Endothelial cell of umbilical vein (primary cell): ENCODE results near the gene PCDH9. TPM values are rescaled to one million over a fixed set of nuclear protein-coding genes. Genes with fewer than 3 reads are reported as not detected.

Experiments used
- BruUV-seq: library from RNA; stranded (reverse); fragments of 400-500 nt; replicated peaks from 2 replicates; lab custom pipeline; 2021; lab: Mats Ljungman, UMichigan
- CTCF ChIA-PET: fragments of 300-600, 350-600 bp; sonication (Branson Sonifier 250); formaldehyde crosslinking; loops from one replicate; lab custom pipeline; 2021; ENCODE audit warnings: antibody characterized with exemption, inconsistent platforms; lab: Charles Lee
- POLR2A ChIA-PET: fragments of 300-600, 350-600 bp; sonication (Branson Sonifier 250); formaldehyde crosslinking; loops from one replicate; lab custom pipeline; 2021; ENCODE audit warnings: antibody characterized with exemption, inconsistent platforms; lab: Charles Lee
- DNase-seq: peaks from one replicate; pipeline ENCODE4 v3.0.0-alpha.2; 2011; ENCODE audit warnings: low read depth, low spot score
- FAIRE-seq: peaks from 2 replicates; lab custom pipeline; 2011; peaks lifted over from hg19 to GRCh38; lab: Jason Lieb, UNC
- H2AFZ ChIP-seq: 2 replicates; pipeline ENCODE4 v1.6.0; 2012; ENCODE audit warnings: low read depth, low read length, control low read depth, inconsistent platforms
- H3K27ac ChIP-seq: 2 replicates; pipeline ENCODE4 v1.5.1; 2011; ENCODE audit warnings: low read depth, mild to moderate bottlenecking, control low read depth, low read length, moderate library complexity; ENCODE audit not compliant: insufficient read depth
- H3K27me3 ChIP-seq, 2 experiments: 2 replicates each; pipeline versions ENCODE4 v1.6.0 to v1.6.1; 2011; ENCODE audit warnings: low read length in 2 of 2, mixed read lengths in 1 of 2; ENCODE audit not compliant: control insufficient read depth in 2 of 2, insufficient read depth in 2 of 2
- H3K36me3 ChIP-seq, 2 experiments: 2 replicates in 1 of 2; 3 replicates in 1 of 2; pipeline ENCODE4 v1.5.1; 2011; ENCODE audit warnings: low read length in 2 of 2, mild to moderate bottlenecking in 1 of 2, moderate library complexity in 1 of 2; ENCODE audit not compliant: control insufficient read depth in 2 of 2, insufficient read depth in 2 of 2; ENCODE audit errors: extremely low read depth in 1 of 2
- H3K4me1 ChIP-seq: 3 replicates; pipeline ENCODE4 v1.5.1; 2011; ENCODE audit warnings: mild to moderate bottlenecking, low read length; ENCODE audit not compliant: control insufficient read depth, insufficient read depth; ENCODE audit errors: extremely low read depth
- H3K4me2 ChIP-seq: 2 replicates; pipeline ENCODE4 v1.6.1; 2011; ENCODE audit warnings: low read length, control low read depth, mixed read lengths; ENCODE audit not compliant: insufficient read depth
- H3K4me3 ChIP-seq, 3 experiments: fragments of 200-600 bp in 1 of 3; sonication (generic), shearing (Covaris generic) in 1 of 3; replicated peaks in 1 of 3; 2 replicates each; pipeline ENCODE4 v1.5.1; 2011 to 2016; ENCODE audit warnings: control low read depth in 3 of 3, low read length in 3 of 3, mild to moderate bottlenecking in 2 of 3, inconsistent platforms in 1 of 3, low read depth in 1 of 3, moderate library complexity in 1 of 3; ENCODE audit not compliant: insufficient read depth in 1 of 3
- H3K79me2 ChIP-seq: 2 replicates; pipeline ENCODE4 v1.6.0; 2012; ENCODE audit warnings: low read length, inconsistent platforms; ENCODE audit not compliant: control insufficient read depth, insufficient read depth
- H3K9ac ChIP-seq: replicated peaks from 2 replicates; pipeline ENCODE3; 2011; ENCODE audit warnings: low read length, control low read depth; ENCODE audit not compliant: insufficient read depth; ENCODE audit errors: extremely low read depth
- H3K9me1 ChIP-seq: replicated peaks from 3 replicates; pipeline ENCODE4 v1.6.0; 2011; ENCODE audit warnings: mild to moderate bottlenecking, low read length; ENCODE audit not compliant: control insufficient read depth, insufficient read depth; ENCODE audit errors: extremely low read depth
- H3K9me3 ChIP-seq: replicated peaks from 2 replicates; pipeline ENCODE4 v1.5.1; 2012; ENCODE audit warnings: low read length, inconsistent platforms; ENCODE audit not compliant: control insufficient read depth, insufficient read depth
- H4K20me1 ChIP-seq: replicated peaks from 2 replicates; pipeline ENCODE3; 2011; ENCODE audit warnings: mild to moderate bottlenecking, low read length; ENCODE audit not compliant: control insufficient read depth, insufficient read depth; ENCODE audit errors: extremely low read depth
- CTCF ChIP-seq, 2 donors: IDR thresholded peaks; 1 replicate in 1 of 2; 2 replicates in 1 of 2; pipeline ENCODE4 v1.5.1; 2011; ENCODE audit warnings: low read length in 2 of 2, mild to moderate bottlenecking in 2 of 2, moderate library complexity in 2 of 2, control low read depth in 1 of 2, inconsistent platforms in 1 of 2, low read depth in 1 of 2; ENCODE audit not compliant: insufficient read depth in 1 of 2; ENCODE audit errors: extremely low read depth in 1 of 2
- EZH2 ChIP-seq: IDR thresholded peaks from 2 replicates; pipeline ENCODE4 v1.6.1; 2012; ENCODE audit warnings: borderline replicate concordance, low read depth, mild to moderate bottlenecking, moderate library complexity, low read length, inconsistent platforms; ENCODE audit not compliant: severe bottlenecking
- FOS ChIP-seq: IDR thresholded peaks from 2 replicates; pipeline ENCODE4 v1.6.1; 2011; ENCODE audit warnings: mild to moderate bottlenecking, low read length, moderate library complexity, borderline replicate concordance; ENCODE audit not compliant: insufficient read depth
- GATA2 ChIP-seq: IDR thresholded peaks from 2 replicates; pipeline ENCODE4 v1.7.0; 2011; ENCODE audit warnings: low read depth, mild to moderate bottlenecking, moderate library complexity, mixed read lengths, low read length; ENCODE audit not compliant: insufficient read length, insufficient read depth
- JUN ChIP-seq: IDR thresholded peaks from 2 replicates; pipeline ENCODE4 v1.6.1; 2011; ENCODE audit warnings: borderline replicate concordance, low read depth; ENCODE audit not compliant: insufficient read length, insufficient read depth
- MAX ChIP-seq: IDR thresholded peaks from 2 replicates; pipeline ENCODE4 v1.6.1; 2011; ENCODE audit not compliant: insufficient read depth, insufficient read length
- MYC ChIP-seq: IDR thresholded peaks from one replicate; pipeline ENCODE4 v1.6.1; 2011; ENCODE audit warnings: mild to moderate bottlenecking, low read depth, low read length
- POLR2A ChIP-seq: IDR thresholded peaks from 2 replicates; pipeline ENCODE4 v1.6.1; 2012; ENCODE audit warnings: low read depth, mild to moderate bottlenecking, control low read depth, low read length
- POLR2AphosphoS5 ChIP-seq: IDR thresholded peaks from 2 replicates; pipeline ENCODE4 v1.6.1; 2012; ENCODE audit warnings: low read depth, mild to moderate bottlenecking, control low read depth, low read length, moderate library complexity; ENCODE audit not compliant: insufficient read depth
- dilution Hi-C: fragments of 300-500 bp; cut with MboI; formaldehyde crosslinking; loops from one replicate; pipeline ENCODE4 v1.15.0; 2019; ENCODE audit warnings: low sequenced_read_pairs; ENCODE audit not compliant: extremely low pct_ligation_motif_present
- intact Hi-C: fragments of 100-400 bp; cut with micrococcal nuclease; formaldehyde crosslinking; loops from one replicate; pipeline ENCODE4 v1.10.0; 2022
- polyA plus RNA-seq, 4 experiments: library from polyadenylated mRNA; depleted of rRNA in 3 of 4; stranded (reverse) in 3 of 4; unstranded in 1 of 4; fragments of >200 nt; gene quantifications; 2 replicates each; pipeline versions ENCODE4 v1.2.1 to v1.2.3, GENCODE V29; 2011 to 2012; ENCODE audit warnings: missing spikeins in 1 of 4
- total RNA-seq: library from RNA; stranded (reverse); gene quantifications from 2 replicates; pipeline ENCODE4 v1.2.3, GENCODE V29; 2021

PCDH9 gene
- total and polyA plus RNA-seq, 2 donors (not counting 3 experiments of a cell fraction or from before 2014, with no cell fraction given), result 1.1 to 5.2 TPM

GRCh38 chr13:66551128-66551527 is 679.0 kb downstream of the PCDH9 start:
- H3K4me1 ChIP-seq, result no peaks in the 10 kb centered on the region
- CTCF ChIA-PET, result no interaction called here
- no peaks in the 10 kb centered on the region for H3K9me3 ChIP-seq
- H3K9ac ChIP-seq, result no peak overlapping the region
- BruUV-seq, result no TSS peak
- H3K27me3 ChIP-seq, result no peaks in the 10 kb centered on the region
- H3K4me2 ChIP-seq, result no peak overlapping the region
- H3K79me2 ChIP-seq, result no peaks in the 10 kb centered on the region
- intact Hi-C loops, result no loop called here
- H4K20me1 ChIP-seq, result no peaks in the 10 kb centered on the region
- H3K4me3 ChIP-seq, result no peak overlapping the region
- DNase-seq, result no peak
- no peak overlapping the region for H2AFZ ChIP-seq
- no peak overlapping the region for H3K27ac ChIP-seq
- no peaks in the 10 kb centered on the region for H3K36me3 ChIP-seq
- no peak for FAIRE-seq
- POLR2A ChIA-PET, result no interaction called here
- dilution Hi-C loops, result no loop called here
- TF ChIP-seq EZH2 (no peak), GATA2 (no peak), POLR2A (no peak), JUN (no peak), MAX (no peak), POLR2AphosphoS5 (no peak), FOS (no peak), CTCF (IDR thresholded peaks at IDR 0.05; ENCODE audit: extremely low read depth in 1 of 2, insufficient read depth in 1 of 2, low read depth in 1 of 2, low read length in 2 of 2) (no peak), MYC (no peak)
- no peaks in the 10 kb centered on the region for H3K9me1 ChIP-seq
